ENCODE results near the gene MXD1.

GRCh38 chr2:69888451-69888850 is 26.5 kb upstream of the MXD1 start:
- TF ChIP-seq MXD4 (CRISPR knock-in tag; IDR thresholded peaks at IDR 0.05; ENCODE audit: borderline replicate concordance) (no peak), ZNF219 (CRISPR knock-in tag; IDR thresholded peaks at IDR 0.05; ENCODE audit: borderline replicate concordance) (no peak), SP1 (CRISPR knock-in tag; conservative IDR thresholded peaks at IDR 0.05) (no peak), ZNF671 (CRISPR knock-in tag; IDR thresholded peaks at IDR 0.05) (no peak), MYBL2 (CRISPR knock-in tag; IDR thresholded peaks at IDR 0.05) (no peak), ZNF121 (CRISPR knock-in tag; IDR thresholded peaks at IDR 0.05) (no peak), IRF2 (CRISPR knock-in tag; IDR thresholded peaks at IDR 0.05; ENCODE audit: borderline replicate concordance, low read depth) (no peak), TEAD1 (CRISPR knock-in tag; IDR thresholded peaks at IDR 0.05) (no peak), KAT7 (CRISPR knock-in tag; IDR thresholded peaks at IDR 0.05; ENCODE audit: borderline replicate concordance) (no peak), GABPB1 (CRISPR knock-in tag; IDR thresholded peaks at IDR 0.05) (no peak)
- TF ChIP-seq, protein P1, sequence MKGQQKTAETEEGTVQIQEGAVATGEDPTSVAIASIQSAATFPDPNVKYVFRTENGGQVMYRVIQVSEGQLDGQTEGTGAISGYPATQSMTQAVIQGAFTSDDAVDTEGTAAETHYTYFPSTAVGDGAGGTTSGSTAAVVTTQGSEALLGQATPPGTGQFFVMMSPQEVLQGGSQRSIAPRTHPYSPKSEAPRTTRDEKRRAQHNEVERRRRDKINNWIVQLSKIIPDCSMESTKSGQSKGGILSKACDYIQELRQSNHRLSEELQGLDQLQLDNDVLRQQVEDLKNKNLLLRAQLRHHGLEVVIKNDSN (CRISPR knock-in tag; IDR thresholded peaks at IDR 0.05): no peak
- TF ChIP-seq, protein P2, sequence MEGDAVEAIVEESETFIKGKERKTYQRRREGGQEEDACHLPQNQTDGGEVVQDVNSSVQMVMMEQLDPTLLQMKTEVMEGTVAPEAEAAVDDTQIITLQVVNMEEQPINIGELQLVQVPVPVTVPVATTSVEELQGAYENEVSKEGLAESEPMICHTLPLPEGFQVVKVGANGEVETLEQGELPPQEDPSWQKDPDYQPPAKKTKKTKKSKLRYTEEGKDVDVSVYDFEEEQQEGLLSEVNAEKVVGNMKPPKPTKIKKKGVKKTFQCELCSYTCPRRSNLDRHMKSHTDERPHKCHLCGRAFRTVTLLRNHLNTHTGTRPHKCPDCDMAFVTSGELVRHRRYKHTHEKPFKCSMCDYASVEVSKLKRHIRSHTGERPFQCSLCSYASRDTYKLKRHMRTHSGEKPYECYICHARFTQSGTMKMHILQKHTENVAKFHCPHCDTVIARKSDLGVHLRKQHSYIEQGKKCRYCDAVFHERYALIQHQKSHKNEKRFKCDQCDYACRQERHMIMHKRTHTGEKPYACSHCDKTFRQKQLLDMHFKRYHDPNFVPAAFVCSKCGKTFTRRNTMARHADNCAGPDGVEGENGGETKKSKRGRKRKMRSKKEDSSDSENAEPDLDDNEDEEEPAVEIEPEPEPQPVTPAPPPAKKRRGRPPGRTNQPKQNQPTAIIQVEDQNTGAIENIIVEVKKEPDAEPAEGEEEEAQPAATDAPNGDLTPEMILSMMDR (IDR thresholded peaks at IDR 0.05): no peak

All from WTC11 (cell line).